GM23338 (cell line): ENCODE measurements around the gene PTPRF. TPM values are rescaled to one million over a fixed set of nuclear protein-coding genes. Genes with fewer than 3 reads are reported as not detected.

Experiments
- ATAC-seq: fragments of 200-7000 bp; cut with Tn5 transposase; 3 replicates; pipeline ENCODE4 v1.9.1; 2020
- DNase-seq: peaks from one replicate; pipeline ENCODE4 v3.0.0-alpha.2; 2015; ENCODE audit warnings: low spot score
- H2AFZ ChIP-seq: fragments of 200-600 bp; sonication (generic); 2 replicates; pipeline ENCODE4 v1.8.0; 2016; ENCODE audit warnings: antibody characterized with exemption, mild to moderate bottlenecking, moderate library complexity
- H3F3A ChIP-seq: fragments of 200-600 bp; sonication (generic); replicated peaks from 2 replicates; pipeline ENCODE4 v1.8.0; 2017; ENCODE audit warnings: antibody characterized with exemption, mixed run types, low read depth
- H3K27ac ChIP-seq: fragments of 200-600 bp; sonication (generic); 2 replicates; pipeline ENCODE4 v1.6.1; 2016; ENCODE audit warnings: low read depth
- H3K27me3 ChIP-seq: fragments of 200-600 bp; sonication (generic); 2 replicates; pipeline ENCODE4 v1.8.0; 2016; ENCODE audit warnings: mild to moderate bottlenecking, mixed run types, moderate library complexity; ENCODE audit not compliant: insufficient read depth
- H3K36me3 ChIP-seq: fragments of 200-600 bp; sonication (generic); 2 replicates; pipeline ENCODE4 v1.8.0; 2016; ENCODE audit warnings: mild to moderate bottlenecking; ENCODE audit not compliant: insufficient read depth
- H3K4me1 ChIP-seq: fragments of 200-600 bp; sonication (generic); 2 replicates; pipeline ENCODE4 v1.8.0; 2016; ENCODE audit warnings: mild to moderate bottlenecking, moderate library complexity; ENCODE audit not compliant: insufficient read depth
- H3K4me2 ChIP-seq: fragments of 200-600 bp; sonication (generic); 2 replicates; pipeline ENCODE4 v1.7.1; 2017; ENCODE audit warnings: mixed run types
- H3K4me3 ChIP-seq: fragments of 200-600 bp; sonication (generic); 2 replicates; pipeline ENCODE4 v1.6.1; 2016; ENCODE audit warnings: mixed run types
- H3K79me2 ChIP-seq: fragments of 200-600 bp; sonication (generic); replicated peaks from 2 replicates; pipeline ENCODE4 v1.8.0; 2017; ENCODE audit warnings: mild to moderate bottlenecking; ENCODE audit not compliant: insufficient read depth
- H3K9me2 ChIP-seq: fragments of 200-600 bp; sonication (generic); 2 replicates; pipeline ENCODE4 v1.8.0; 2017; ENCODE audit not compliant: insufficient read depth
- H4K20me1 ChIP-seq: fragments of 200-600 bp; sonication (generic); replicated peaks from 2 replicates; pipeline ENCODE4 v1.8.0; 2017; ENCODE audit warnings: mild to moderate bottlenecking; ENCODE audit not compliant: insufficient read depth
- H3K27ac Mint-ChIP-seq: 2 replicates; pipeline ENCODE4 v1.8.0; 2020; ENCODE audit warnings: inconsistent platforms, mild to moderate bottlenecking, moderate library complexity, mixed read lengths
- H3K27me3 Mint-ChIP-seq: 3 replicates; pipeline ENCODE4 v1.8.0; 2022; ENCODE audit warnings: low read depth, mild to moderate bottlenecking, moderate library complexity, mixed read lengths, inconsistent platforms; ENCODE audit not compliant: insufficient read depth, poor library complexity
- H3K36me3 Mint-ChIP-seq: 3 replicates; pipeline ENCODE4 v1.8.0; 2021; ENCODE audit warnings: low read depth, mild to moderate bottlenecking, inconsistent platforms, moderate library complexity, mixed read lengths
- H3K4me1 Mint-ChIP-seq: 3 replicates; pipeline ENCODE4 v1.8.0; 2020; ENCODE audit warnings: mild to moderate bottlenecking, inconsistent platforms, mixed read lengths
- H3K4me3 Mint-ChIP-seq: 3 replicates; pipeline ENCODE4 v1.8.0; 2021; ENCODE audit warnings: moderate library complexity, mild to moderate bottlenecking, inconsistent platforms, mixed read lengths
- H3K9me3 Mint-ChIP-seq: 3 replicates; pipeline ENCODE4 v1.8.0; 2020; ENCODE audit warnings: moderate library complexity, mild to moderate bottlenecking, inconsistent platforms, mixed read lengths
- CREB1 ChIP-seq: fragments of 250-450 bp; sonication (Bioruptor Pico); IDR thresholded peaks from 2 replicates; pipeline ENCODE4 v1.5.0; 2020; ENCODE audit warnings: low read depth, mild to moderate bottlenecking, moderate library complexity
- EZH2 ChIP-seq: fragments of 200-600 bp; sonication (generic); IDR thresholded peaks from one replicate; pipeline ENCODE4 v1.8.0; 2017; ENCODE audit warnings: antibody characterized with exemption, mild to moderate bottlenecking, low read depth; ENCODE audit not compliant: unreplicated experiment
- EZH2phosphoT487 ChIP-seq: fragments of 200-600 bp; sonication (generic); IDR thresholded peaks from one replicate; pipeline ENCODE4 v1.8.1; 2018; ENCODE audit warnings: antibody characterized with exemption; ENCODE audit not compliant: unreplicated experiment
- JUNB ChIP-seq: IDR thresholded peaks from one replicate; pipeline ENCODE4 v1.6.1; 2016; ENCODE audit warnings: antibody characterized with exemption; ENCODE audit not compliant: unreplicated experiment
- NANOG ChIP-seq: IDR thresholded peaks from 2 replicates; pipeline ENCODE4 v1.6.1; 2016; ENCODE audit warnings: antibody characterized with exemption, borderline replicate concordance
- POLR2AphosphoS5 ChIP-seq: IDR thresholded peaks from 2 replicates; pipeline ENCODE4 v1.6.1; 2016; ENCODE audit warnings: antibody characterized with exemption, low read depth
- STAT1 ChIP-seq: IDR thresholded peaks from one replicate; pipeline ENCODE4 v1.6.1; 2016; ENCODE audit warnings: antibody characterized with exemption; ENCODE audit not compliant: unreplicated experiment
- ZNF114 ChIP-seq: fragments of 250-450 bp; sonication (Bioruptor Pico); IDR thresholded peaks from 2 replicates; pipeline ENCODE4 v1.5.0; 2020; ENCODE audit warnings: mild to moderate bottlenecking, moderate library complexity
- ZNF331 ChIP-seq: fragments of 250-450 bp; sonication (Bioruptor Pico); IDR thresholded peaks from 2 replicates; pipeline ENCODE4 v1.5.0; 2020; ENCODE audit warnings: low read depth, mild to moderate bottlenecking, moderate library complexity
- polyA plus RNA-seq: library from polyadenylated mRNA; unstranded; fragments of >200 nt; fragmentation: Nextera tagmentation; extraction: Ambion mirVana; gene quantifications from 2 replicates; pipeline ENCODE4 v1.2.1, GENCODE V29; 2016
- total RNA-seq: library from RNA; depleted of rRNA; stranded (reverse); fragments of >200 nt; shearing (Covaris generic); gene quantifications from 2 replicates; pipeline ENCODE4 v1.2.3, GENCODE V29; 2014
- TF ChIP-seq, protein P1 (sequence below), 2 experiments: fragments of 200-600 bp in 1 of 2; sonication (generic) in 1 of 2; conservative IDR thresholded peaks; 2 replicates each; pipeline versions ENCODE4 v1.5.1 to v1.6.1; 2016 to 2017; ENCODE audit warnings: antibody characterized with exemption in 2 of 2, low read depth in 2 of 2, mild to moderate bottlenecking in 2 of 2, moderate library complexity in 1 of 2
- TF ChIP-seq, protein P2 (sequence below): IDR thresholded peaks from one replicate; pipeline ENCODE4 v1.6.1; 2018; ENCODE audit warnings: antibody characterized with exemption; ENCODE audit not compliant: unreplicated experiment
- TF ChIP-seq, protein P3 (sequence below): fragments of 250-450 bp; sonication (Bioruptor Pico); IDR thresholded peaks from 2 replicates; pipeline ENCODE4 v1.5.0; 2020; ENCODE audit warnings: mild to moderate bottlenecking, moderate library complexity
- TF ChIP-seq, protein P4 (sequence below): IDR thresholded peaks from 2 replicates; pipeline ENCODE4 v1.6.1; 2016; ENCODE audit warnings: antibody characterized with exemption

PTPRF gene
- total and polyA plus RNA-seq, 2 experiments from 2014 or later: 52.4 to 173 TPM

DNA sequence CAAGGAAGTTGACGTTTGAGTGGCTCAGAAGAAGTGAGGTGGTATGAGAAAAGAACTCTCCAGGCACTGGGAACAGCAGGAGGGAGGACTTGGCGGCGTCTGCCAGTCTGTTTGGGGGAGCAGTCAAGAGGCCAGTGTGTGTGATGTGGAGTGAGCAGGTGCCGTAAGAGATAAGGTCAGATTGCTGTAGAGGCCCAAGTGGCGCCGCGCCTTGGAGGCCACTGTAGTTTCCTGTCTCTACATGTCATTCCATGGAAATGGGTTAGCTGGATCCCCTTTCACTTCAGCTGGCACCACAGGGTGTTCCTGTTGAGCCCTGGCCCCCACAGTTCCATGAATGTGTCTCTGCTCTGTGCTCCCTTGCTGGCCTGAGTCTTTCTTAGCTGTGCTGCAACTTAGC lies 35.5 kb upstream of the PTPRF start:
- no peak overlapping the region for H3K4me3 ChIP-seq
- no peaks in the 10 kb centered on the region for H3K79me2 ChIP-seq
- Mint-ChIP-seq H3K9me3 (peaks cover 10% of the 10 kb centered on the region), H3K27me3 (peaks cover 8% of the 10 kb centered on the region), H3K4me1 (peaks cover 20% of the 10 kb centered on the region), H3K27ac (no peak overlapping the region), H3K36me3 (peaks cover 2% of the 10 kb centered on the region; the same call in 1 of the 3 replicates), H3K4me3 (no peak overlapping the region)
- TF ChIP-seq NANOG (no peak), EZH2 (no peak), CREB1 (CRISPR knock-in tag) (no peak), POLR2AphosphoS5 (no peak), EZH2phosphoT487 (no peak), ZNF114 (no peak), STAT1 (no peak), ZNF331 (CRISPR knock-in tag) (no peak), JUNB (no peak)
- TF ChIP-seq, protein P1, sequence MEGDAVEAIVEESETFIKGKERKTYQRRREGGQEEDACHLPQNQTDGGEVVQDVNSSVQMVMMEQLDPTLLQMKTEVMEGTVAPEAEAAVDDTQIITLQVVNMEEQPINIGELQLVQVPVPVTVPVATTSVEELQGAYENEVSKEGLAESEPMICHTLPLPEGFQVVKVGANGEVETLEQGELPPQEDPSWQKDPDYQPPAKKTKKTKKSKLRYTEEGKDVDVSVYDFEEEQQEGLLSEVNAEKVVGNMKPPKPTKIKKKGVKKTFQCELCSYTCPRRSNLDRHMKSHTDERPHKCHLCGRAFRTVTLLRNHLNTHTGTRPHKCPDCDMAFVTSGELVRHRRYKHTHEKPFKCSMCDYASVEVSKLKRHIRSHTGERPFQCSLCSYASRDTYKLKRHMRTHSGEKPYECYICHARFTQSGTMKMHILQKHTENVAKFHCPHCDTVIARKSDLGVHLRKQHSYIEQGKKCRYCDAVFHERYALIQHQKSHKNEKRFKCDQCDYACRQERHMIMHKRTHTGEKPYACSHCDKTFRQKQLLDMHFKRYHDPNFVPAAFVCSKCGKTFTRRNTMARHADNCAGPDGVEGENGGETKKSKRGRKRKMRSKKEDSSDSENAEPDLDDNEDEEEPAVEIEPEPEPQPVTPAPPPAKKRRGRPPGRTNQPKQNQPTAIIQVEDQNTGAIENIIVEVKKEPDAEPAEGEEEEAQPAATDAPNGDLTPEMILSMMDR (conservative IDR thresholded peaks at IDR 0.05; ENCODE audit: low read depth in 2 of 2): no peak
- TF ChIP-seq, protein P2, sequence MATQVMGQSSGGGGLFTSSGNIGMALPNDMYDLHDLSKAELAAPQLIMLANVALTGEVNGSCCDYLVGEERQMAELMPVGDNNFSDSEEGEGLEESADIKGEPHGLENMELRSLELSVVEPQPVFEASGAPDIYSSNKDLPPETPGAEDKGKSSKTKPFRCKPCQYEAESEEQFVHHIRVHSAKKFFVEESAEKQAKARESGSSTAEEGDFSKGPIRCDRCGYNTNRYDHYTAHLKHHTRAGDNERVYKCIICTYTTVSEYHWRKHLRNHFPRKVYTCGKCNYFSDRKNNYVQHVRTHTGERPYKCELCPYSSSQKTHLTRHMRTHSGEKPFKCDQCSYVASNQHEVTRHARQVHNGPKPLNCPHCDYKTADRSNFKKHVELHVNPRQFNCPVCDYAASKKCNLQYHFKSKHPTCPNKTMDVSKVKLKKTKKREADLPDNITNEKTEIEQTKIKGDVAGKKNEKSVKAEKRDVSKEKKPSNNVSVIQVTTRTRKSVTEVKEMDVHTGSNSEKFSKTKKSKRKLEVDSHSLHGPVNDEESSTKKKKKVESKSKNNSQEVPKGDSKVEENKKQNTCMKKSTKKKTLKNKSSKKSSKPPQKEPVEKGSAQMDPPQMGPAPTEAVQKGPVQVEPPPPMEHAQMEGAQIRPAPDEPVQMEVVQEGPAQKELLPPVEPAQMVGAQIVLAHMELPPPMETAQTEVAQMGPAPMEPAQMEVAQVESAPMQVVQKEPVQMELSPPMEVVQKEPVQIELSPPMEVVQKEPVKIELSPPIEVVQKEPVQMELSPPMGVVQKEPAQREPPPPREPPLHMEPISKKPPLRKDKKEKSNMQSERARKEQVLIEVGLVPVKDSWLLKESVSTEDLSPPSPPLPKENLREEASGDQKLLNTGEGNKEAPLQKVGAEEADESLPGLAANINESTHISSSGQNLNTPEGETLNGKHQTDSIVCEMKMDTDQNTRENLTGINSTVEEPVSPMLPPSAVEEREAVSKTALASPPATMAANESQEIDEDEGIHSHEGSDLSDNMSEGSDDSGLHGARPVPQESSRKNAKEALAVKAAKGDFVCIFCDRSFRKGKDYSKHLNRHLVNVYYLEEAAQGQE: no peak
- TF ChIP-seq, protein P3, sequence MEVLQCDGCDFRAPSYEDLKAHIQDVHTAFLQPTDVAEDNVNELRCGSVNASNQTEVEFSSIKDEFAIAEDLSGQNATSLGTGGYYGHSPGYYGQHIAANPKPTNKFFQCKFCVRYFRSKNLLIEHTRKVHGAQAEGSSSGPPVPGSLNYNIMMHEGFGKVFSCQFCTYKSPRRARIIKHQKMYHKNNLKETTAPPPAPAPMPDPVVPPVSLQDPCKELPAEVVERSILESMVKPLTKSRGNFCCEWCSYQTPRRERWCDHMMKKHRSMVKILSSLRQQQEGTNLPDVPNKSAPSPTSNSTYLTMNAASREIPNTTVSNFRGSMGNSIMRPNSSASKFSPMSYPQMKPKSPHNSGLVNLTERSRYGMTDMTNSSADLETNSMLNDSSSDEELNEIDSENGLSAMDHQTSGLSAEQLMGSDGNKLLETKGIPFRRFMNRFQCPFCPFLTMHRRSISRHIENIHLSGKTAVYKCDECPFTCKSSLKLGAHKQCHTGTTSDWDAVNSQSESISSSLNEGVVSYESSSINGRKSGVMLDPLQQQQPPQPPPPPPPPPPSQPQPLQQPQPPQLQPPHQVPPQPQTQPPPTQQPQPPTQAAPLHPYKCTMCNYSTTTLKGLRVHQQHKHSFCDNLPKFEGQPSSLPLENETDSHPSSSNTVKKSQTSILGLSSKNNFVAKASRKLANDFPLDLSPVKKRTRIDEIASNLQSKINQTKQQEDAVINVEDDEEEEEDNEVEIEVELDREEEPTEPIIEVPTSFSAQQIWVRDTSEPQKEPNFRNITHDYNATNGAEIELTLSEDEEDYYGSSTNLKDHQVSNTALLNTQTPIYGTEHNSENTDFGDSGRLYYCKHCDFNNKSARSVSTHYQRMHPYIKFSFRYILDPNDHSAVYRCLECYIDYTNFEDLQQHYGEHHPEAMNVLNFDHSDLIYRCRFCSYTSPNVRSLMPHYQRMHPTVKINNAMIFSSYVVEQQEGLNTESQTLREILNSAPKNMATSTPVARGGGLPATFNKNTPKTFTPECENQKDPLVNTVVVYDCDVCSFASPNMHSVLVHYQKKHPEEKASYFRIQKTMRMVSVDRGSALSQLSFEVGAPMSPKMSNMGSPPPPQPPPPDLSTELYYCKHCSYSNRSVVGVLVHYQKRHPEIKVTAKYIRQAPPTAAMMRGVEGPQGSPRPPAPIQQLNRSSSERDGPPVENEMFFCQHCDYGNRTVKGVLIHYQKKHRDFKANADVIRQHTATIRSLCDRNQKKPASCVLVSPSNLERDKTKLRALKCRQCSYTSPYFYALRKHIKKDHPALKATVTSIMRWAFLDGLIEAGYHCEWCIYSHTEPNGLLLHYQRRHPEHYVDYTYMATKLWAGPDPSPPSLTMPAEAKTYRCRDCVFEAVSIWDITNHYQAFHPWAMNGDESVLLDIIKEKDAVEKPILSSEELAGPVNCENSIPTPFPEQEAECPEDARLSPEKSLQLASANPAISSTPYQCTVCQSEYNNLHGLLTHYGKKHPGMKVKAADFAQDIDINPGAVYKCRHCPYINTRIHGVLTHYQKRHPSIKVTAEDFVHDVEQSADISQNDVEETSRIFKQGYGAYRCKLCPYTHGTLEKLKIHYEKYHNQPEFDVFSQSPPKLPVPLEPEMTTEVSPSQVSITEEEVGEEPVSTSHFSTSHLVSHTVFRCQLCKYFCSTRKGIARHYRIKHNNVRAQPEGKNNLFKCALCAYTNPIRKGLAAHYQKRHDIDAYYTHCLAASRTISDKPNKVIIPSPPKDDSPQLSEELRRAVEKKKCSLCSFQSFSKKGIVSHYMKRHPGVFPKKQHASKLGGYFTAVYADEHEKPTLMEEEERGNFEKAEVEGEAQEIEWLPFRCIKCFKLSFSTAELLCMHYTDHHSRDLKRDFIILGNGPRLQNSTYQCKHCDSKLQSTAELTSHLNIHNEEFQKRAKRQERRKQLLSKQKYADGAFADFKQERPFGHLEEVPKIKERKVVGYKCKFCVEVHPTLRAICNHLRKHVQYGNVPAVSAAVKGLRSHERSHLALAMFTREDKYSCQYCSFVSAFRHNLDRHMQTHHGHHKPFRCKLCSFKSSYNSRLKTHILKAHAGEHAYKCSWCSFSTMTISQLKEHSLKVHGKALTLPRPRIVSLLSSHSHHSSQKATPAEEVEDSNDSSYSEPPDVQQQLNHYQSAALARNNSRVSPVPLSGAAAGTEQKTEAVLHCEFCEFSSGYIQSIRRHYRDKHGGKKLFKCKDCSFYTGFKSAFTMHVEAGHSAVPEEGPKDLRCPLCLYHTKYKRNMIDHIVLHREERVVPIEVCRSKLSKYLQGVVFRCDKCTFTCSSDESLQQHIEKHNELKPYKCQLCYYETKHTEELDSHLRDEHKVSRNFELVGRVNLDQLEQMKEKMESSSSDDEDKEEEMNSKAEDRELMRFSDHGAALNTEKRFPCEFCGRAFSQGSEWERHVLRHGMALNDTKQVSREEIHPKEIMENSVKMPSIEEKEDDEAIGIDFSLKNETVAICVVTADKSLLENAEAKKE (CRISPR knock-in tag): no peak
- TF ChIP-seq, protein P4, sequence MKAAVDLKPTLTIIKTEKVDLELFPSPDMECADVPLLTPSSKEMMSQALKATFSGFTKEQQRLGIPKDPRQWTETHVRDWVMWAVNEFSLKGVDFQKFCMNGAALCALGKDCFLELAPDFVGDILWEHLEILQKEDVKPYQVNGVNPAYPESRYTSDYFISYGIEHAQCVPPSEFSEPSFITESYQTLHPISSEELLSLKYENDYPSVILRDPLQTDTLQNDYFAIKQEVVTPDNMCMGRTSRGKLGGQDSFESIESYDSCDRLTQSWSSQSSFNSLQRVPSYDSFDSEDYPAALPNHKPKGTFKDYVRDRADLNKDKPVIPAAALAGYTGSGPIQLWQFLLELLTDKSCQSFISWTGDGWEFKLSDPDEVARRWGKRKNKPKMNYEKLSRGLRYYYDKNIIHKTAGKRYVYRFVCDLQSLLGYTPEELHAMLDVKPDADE: no peak
- H3K36me3 ChIP-seq: no peaks in the 10 kb centered on the region
- ATAC-seq: peak; percentile 59
- H3K4me2 ChIP-seq: no peak overlapping the region
- no peak overlapping the region for H2AFZ ChIP-seq
- H3F3A ChIP-seq: no peaks in the 10 kb centered on the region
- no peaks in the 10 kb centered on the region for H3K9me2 ChIP-seq
- no peaks in the 10 kb centered on the region for H3K27me3 ChIP-seq
- H4K20me1 ChIP-seq: no peaks in the 10 kb centered on the region
- peak; percentile 34 for DNase-seq
- no peak overlapping the region for H3K27ac ChIP-seq
- H3K4me1 ChIP-seq: peaks cover 12% of the 10 kb centered on the region
